Osteoblast (primary cell): ENCODE results near the gene LHFPL6. TPM values are rescaled to one million over a fixed set of nuclear protein-coding genes. Genes with fewer than 3 reads are reported as not detected.

ENCODE experiments used
- DNase-seq: peaks from one replicate; pipeline ENCODE4 v3.0.0; 2011; ENCODE audit warnings: low spot score, mixed read lengths; ENCODE audit not compliant: insufficient read length; ENCODE audit errors: missing footprints
- H2AFZ ChIP-seq: 2 replicates; pipeline ENCODE4 v1.6.0; 2011; ENCODE audit warnings: mild to moderate bottlenecking, low read length
- H3K27ac ChIP-seq: 2 replicates; pipeline ENCODE4 v1.5.1; 2011; ENCODE audit warnings: mild to moderate bottlenecking, low read depth, low read length, moderate library complexity
- H3K27me3 ChIP-seq: 2 replicates; pipeline ENCODE4 v1.6.0; 2012; ENCODE audit warnings: mild to moderate bottlenecking, control low read depth, inconsistent platforms, low read length, moderate library complexity; ENCODE audit not compliant: insufficient read depth
- H3K36me3 ChIP-seq: 2 replicates; pipeline ENCODE4 v1.5.1; 2011; ENCODE audit warnings: mild to moderate bottlenecking, low read length, control low read depth, moderate library complexity; ENCODE audit not compliant: insufficient read depth
- H3K4me1 ChIP-seq: 2 replicates; pipeline ENCODE4 v1.5.1; 2011; ENCODE audit warnings: mild to moderate bottlenecking, low read length, control low read depth, moderate library complexity; ENCODE audit not compliant: insufficient read depth
- H3K4me2 ChIP-seq: 2 replicates; pipeline ENCODE4 v1.6.0; 2011; ENCODE audit warnings: mild to moderate bottlenecking, low read length; ENCODE audit not compliant: insufficient read depth
- H3K4me3 ChIP-seq: fragments of 200-600 bp; sonication (generic); 3 replicates; pipeline ENCODE4 v1.5.1; 2012; ENCODE audit warnings: mild to moderate bottlenecking, low read length, inconsistent platforms; ENCODE audit not compliant: insufficient read depth
- H3K79me2 ChIP-seq: 2 replicates; pipeline ENCODE4 v1.6.0; 2012; ENCODE audit warnings: mild to moderate bottlenecking, low read length, control low read depth, inconsistent platforms; ENCODE audit not compliant: insufficient read depth
- H3K9me3 ChIP-seq: 2 replicates; pipeline ENCODE4 v1.5.1; 2011; ENCODE audit warnings: low read depth, low read length, control low read depth
- H4K20me1 ChIP-seq: 2 replicates; pipeline ENCODE4 v1.6.0; 2012; ENCODE audit warnings: mild to moderate bottlenecking, low read length, control low read depth; ENCODE audit not compliant: insufficient read depth
- total RNA-seq: library from RNA; depleted of rRNA; stranded (reverse); fragments of >200 nt; gene quantifications from 2 replicates; pipeline ENCODE4 v1.2.3, GENCODE V29; 2012
- TF ChIP-seq, protein P1 (sequence below): IDR thresholded peaks from 2 replicates; pipeline ENCODE4 v1.5.1; 2011; ENCODE audit warnings: mild to moderate bottlenecking, low read depth, low read length, moderate library complexity; ENCODE audit errors: extremely low read depth

LHFPL6 gene
- total RNA-seq, 1 donor, result 112 TPM

DNA sequence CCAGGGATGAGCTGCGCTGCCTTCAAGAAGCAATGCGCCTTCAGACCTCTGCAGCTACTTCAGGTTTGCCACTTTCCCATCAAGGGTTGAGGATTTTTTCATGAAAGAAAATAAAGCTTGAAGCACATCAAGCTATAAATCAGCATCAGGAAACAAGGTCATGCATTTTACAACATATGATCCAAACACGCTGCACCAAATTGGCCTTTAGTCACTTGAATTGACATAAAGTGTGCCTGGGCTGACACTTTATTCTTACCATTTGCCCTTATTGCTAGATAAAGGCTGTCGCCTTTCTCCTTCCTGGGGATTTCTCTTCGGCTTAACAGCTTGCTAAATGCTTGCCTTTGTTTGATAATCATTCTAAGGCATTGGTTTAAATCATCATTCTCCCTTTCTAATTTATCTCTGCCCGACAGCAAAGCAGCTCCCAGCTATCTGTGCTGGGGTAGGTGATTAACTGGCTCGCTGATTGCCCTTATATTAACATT is 87.7 kb downstream of the LHFPL6 start:
- no peaks in the 10 kb centered on the region for H4K20me1 ChIP-seq
- H3K9me3 ChIP-seq, result no peaks in the 10 kb centered on the region
- H3K79me2 ChIP-seq, result peaks cover 59% of the 10 kb centered on the region
- peaks cover 9% of the 10 kb centered on the region for H3K4me1 ChIP-seq
- no peak overlapping the region for H3K27ac ChIP-seq
- H3K36me3 ChIP-seq, result no peaks in the 10 kb centered on the region
- no peak overlapping the region for H2AFZ ChIP-seq
- no peak overlapping the region for H3K4me2 ChIP-seq
- no peak for DNase-seq
- no peak overlapping the region for H3K4me3 ChIP-seq
- TF ChIP-seq, protein P1, sequence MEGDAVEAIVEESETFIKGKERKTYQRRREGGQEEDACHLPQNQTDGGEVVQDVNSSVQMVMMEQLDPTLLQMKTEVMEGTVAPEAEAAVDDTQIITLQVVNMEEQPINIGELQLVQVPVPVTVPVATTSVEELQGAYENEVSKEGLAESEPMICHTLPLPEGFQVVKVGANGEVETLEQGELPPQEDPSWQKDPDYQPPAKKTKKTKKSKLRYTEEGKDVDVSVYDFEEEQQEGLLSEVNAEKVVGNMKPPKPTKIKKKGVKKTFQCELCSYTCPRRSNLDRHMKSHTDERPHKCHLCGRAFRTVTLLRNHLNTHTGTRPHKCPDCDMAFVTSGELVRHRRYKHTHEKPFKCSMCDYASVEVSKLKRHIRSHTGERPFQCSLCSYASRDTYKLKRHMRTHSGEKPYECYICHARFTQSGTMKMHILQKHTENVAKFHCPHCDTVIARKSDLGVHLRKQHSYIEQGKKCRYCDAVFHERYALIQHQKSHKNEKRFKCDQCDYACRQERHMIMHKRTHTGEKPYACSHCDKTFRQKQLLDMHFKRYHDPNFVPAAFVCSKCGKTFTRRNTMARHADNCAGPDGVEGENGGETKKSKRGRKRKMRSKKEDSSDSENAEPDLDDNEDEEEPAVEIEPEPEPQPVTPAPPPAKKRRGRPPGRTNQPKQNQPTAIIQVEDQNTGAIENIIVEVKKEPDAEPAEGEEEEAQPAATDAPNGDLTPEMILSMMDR, result no peak
- H3K27me3 ChIP-seq, result no peaks in the 10 kb centered on the region

DNA sequence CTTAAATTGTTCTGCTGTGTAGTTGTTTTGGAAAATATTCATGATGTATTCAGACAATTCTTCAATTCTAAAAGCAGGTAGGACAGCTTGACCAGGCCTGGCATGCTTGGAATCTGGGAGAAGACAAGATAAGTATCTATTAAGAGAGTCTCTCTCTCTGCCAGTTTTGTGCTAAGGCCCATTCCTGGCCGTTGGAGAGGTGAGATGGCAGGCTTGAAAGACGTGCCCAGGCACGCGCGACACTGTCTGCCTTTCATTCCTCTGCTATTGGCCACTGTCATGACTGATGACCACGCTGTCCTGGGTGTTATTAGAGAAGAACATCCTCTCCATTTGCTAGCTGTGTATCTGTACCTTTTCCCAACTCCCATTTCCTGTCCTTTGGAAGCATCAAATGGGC is 90.3 kb downstream of the LHFPL6 start:
- DNase-seq, result no peak
- H3K27ac ChIP-seq, result no peak overlapping the region
- H3K4me2 ChIP-seq, result no peak overlapping the region
- H3K36me3 ChIP-seq, result no peaks in the 10 kb centered on the region
- H3K9me3 ChIP-seq, result no peaks in the 10 kb centered on the region
- no peaks in the 10 kb centered on the region for H3K27me3 ChIP-seq
- no peak overlapping the region for H3K4me3 ChIP-seq
- H3K4me1 ChIP-seq, result peaks cover 9% of the 10 kb centered on the region
- TF ChIP-seq, protein P1, result no peak
- no peaks in the 10 kb centered on the region for H4K20me1 ChIP-seq
- H3K79me2 ChIP-seq, result peaks cover 53% of the 10 kb centered on the region
- no peak overlapping the region for H2AFZ ChIP-seq

DNA sequence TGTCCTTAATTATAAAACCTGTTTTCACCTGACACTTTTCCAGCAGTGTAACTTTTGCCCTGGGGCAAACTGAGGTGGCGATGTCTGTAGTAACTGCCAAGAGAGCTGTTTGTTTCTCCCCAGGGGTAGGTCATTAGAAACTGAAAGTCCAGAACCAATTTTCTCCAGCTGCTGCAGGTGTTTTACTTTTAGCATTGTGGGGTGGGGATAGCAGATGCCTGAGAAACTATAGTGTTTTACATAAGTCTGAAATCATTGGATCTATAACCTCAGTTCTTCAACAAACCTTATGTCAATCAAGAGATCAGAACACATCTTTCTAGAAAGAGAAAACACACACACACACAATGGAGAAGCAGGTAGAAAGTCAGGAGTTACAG is 92.7 kb downstream of the LHFPL6 start:
- Histone ChIP-seq H3K27me3 (no peaks in the 10 kb centered on the region), H3K9me3 (no peaks in the 10 kb centered on the region), H3K4me3 (no peak overlapping the region), H2AFZ (no peak overlapping the region), H3K4me2 (no peak overlapping the region), H3K4me1 (peaks cover 9% of the 10 kb centered on the region), H3K27ac (no peak overlapping the region), H4K20me1 (peaks cover 7% of the 10 kb centered on the region), H3K36me3 (no peaks in the 10 kb centered on the region), H3K79me2 (peaks cover 58% of the 10 kb centered on the region)
- TF ChIP-seq, protein P1, result no peak
- DNase-seq, result peak; percentile 66

DNA sequence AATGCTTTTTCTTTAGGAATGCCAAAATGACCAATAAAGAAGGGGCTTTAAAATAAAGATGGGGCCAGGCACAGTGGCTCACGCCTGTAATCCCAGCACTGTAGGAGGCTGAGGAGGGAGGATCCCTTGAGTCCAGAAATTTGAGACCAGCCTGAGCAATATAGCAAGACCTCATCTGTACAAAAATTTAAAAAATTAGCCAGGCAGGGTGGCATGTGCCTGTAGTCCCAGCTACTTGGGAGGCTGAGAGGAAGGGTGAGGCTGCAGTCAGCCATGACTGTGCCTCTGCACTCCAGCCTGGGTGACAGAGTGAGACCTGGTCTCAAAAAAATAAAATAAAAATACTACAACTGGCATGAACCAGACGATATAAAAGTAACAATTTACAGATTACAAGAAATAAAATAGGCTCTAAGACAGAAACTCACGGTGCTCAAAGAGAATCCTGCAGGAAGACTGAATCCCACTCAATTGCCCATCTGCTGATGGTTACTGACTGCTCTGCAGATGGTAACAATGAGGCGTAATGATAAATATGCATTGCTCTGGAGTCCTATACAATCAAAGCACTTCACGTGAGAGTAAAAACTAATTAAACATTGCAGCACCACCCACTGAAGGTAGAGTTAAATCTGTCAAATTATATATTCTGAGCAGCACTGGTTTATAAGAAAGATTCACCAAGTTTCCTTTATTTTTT is 93.2 kb downstream of the LHFPL6 start:
- Histone ChIP-seq H3K4me2 (no peak overlapping the region), H3K4me3 (no peak overlapping the region), H3K79me2 (peaks cover 58% of the 10 kb centered on the region), H3K27ac (no peak overlapping the region), H3K36me3 (no peaks in the 10 kb centered on the region), H4K20me1 (peaks cover 7% of the 10 kb centered on the region), H3K9me3 (no peaks in the 10 kb centered on the region), H2AFZ (no peak overlapping the region), H3K4me1 (peaks cover 9% of the 10 kb centered on the region), H3K27me3 (no peaks in the 10 kb centered on the region)
- TF ChIP-seq, protein P1, result no peak
- no peak for DNase-seq
